NCI-H2107 treated with DMSO at 0.1 percent for 48 hours (cell line): ENCODE measurements around the gene ASIC2.

Source experiments
- DNase-seq: peaks from one replicate; lab custom pipeline; 2025; ENCODE audit not compliant: unreplicated experiment; lab: John Stamatoyannopoulos, UW

Gene ASIC2

DNA sequence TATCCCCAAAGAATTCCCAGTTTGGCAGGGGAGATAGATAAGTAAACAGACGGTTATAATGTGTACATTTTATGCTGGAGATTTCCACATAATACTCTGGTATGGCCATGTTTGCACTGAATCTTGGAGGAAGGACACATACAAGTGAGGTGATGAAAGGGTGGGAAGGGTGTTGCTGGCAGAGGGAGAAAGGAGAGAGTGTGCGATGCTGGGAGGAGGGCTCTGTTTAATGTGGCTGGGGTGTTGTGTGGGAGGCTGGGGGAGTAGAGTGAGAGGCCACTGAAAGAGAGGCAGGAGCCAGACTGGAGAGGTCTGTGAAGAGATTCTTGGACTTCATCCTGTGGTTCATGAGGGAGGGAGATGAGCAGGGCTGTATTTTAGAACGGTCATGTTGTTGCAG, 213.9 kb downstream of the ASIC2 start:
- no peak for DNase-seq

DNA sequence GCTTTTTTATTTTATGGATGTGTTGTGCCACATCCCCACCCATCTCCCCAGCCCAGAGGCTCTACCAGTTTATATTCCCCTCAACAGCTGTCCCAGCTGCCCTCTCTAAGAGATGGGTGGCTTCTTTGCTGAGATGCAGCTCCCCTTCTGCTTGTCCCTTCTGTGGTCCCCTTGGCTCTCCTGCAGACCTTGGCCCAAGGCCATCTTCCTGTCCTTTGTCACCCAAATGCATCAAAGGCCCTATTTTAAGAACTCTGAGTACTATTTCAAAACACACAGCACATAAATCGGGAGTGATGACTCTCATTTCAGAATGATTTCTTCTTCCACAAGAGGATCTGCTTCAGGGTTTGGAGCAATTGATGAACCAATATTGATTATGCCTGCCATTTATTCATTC, 216.1 kb downstream of the ASIC2 start:
- no peak for DNase-seq

GRCh38 chr17:33073416-33073815, 219.7 kb downstream of the ASIC2 start:
- DNase-seq, result no peak

DNA sequence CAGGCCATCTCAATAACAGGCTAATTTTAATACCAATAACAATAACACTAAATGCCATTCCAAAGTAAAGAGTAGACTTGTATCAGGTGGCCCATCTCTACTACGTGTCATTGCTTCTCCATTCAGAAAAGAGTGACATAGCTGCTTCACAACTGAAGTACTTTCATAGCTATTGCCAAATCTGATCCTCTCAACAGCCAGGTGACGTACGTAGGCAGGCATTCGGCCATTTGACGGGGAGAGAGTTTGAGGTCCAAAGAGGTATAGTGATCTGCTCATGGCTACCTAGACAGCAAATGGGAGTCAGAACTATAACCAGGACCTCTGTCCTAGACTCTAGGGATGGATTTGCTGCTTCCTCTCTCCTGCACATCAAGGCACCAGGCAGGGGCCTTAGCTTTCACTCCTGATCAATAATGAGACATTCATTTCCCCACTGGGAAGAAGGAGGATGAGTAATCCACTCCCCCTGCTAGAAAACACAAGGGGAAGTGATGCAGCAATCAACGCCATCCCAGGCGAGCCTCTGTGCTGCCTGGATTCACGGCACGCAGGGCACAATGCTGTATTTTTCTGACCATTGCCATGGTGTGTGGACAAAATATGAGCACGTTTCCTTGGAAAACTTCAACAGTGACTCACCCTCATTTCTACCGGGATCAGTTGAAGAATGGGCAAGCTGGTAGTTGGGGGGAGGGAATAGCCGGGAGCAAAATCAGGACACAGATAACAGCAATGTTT, 220.5 kb downstream of the ASIC2 start:
- no peak for DNase-seq

DNA sequence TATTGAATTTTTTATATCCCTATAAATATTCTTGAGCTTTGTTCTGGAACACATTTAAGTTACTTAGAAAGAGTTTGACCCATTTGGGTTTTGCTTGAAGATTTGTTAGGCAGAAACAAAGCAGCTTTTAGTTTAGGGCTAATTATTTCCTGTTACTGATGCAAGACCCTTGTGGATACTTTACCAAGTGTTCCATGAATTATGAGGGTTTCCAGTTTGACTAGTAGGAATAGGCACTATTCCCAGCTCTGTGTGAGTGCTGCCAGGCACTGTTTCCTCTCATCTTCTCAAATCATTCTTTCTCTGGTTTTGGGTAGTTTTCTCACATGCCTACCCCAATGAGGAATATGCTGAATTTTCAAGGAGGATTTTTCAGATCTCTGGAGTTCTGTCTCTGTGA, 221.4 kb downstream of the ASIC2 start:
- DNase-seq, result no peak

GRCh38 chr17:33057564-33057963, 235.5 kb downstream of the ASIC2 start:
- DNase-seq, result no peak

- no peak for DNase-seq
Measured at GRCh38 chr17:33056399-33057146, 236.5 kb downstream of the ASIC2 start.

DNA sequence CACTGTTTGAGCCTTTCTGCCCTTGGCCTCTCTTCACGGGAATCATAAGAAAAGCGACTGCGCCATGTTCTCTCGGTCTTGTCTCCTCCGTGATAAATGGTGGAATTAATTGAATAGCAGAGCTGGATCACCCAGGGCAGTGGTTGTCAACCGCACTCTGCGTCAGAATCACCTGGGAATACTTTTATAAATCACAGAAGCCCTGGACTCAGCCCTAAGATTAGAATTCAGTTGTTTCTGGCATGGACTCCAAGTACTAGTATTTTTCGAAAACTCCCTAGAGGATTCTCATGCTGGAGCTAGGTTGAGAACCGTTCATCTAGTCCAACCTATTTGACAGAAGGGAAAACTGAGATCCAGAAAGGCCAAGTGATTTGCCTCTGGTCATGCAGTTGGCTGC, 237.3 kb downstream of the ASIC2 start:
- no peak for DNase-seq

DNA sequence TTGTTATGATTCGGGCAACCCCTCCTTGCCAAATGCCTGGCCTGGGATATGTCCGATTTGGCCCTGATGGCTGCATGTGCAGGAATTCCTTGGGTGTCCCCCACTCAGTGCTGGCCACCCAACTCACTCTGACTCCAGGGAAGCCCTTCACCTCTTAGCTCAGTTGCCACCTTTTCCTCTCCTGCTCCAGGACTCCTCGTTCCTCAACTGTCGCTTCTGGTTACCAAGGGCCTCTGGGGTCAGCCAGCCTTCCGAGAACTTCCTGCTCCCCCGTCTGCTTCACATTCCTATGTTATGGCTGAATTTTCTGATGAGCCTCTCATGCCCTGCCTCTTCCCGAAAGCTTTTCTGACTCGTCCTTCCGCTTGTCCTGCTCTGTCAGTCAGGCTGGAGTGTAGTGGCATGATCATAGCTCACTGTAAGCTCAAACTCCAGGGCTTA, 237.9 kb downstream of the ASIC2 start:
- no peak for DNase-seq

- no peak for DNase-seq
Measured at GRCh38 chr17:33054412-33054811, 238.7 kb downstream of the ASIC2 start.

- DNase-seq, result no peak
Measured at GRCh38 chr17:33053676-33054075, 239.4 kb downstream of the ASIC2 start.

- DNase-seq, result no peak
Measured at GRCh38 chr17:33052856-33053255, 240.2 kb downstream of the ASIC2 start.

DNA sequence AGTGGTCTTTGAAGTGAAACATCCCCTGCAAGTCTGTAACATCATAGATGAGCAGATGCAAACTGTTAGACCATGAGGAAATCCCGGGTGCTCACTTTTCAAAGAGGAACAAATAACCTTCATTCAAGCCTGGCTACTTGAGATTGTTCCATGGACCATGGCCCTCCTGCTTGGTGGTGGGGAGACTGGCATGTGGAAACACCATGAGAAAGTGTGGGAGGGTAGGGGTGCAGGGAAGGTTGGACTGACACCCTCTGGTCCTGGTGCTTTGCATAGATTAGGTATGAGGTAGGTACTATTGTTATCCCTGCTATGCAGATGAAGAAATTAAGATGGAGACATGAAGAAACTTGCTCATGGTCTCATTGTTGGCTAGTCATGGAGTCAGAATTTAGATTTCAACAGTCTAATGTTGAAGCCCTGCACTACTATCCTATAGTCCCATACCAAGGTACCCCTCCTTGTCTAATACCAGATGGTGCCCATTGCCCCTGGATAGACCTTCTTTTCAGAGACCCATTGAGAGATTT, 242.4 kb downstream of the ASIC2 start:
- DNase-seq, result no peak

DNA sequence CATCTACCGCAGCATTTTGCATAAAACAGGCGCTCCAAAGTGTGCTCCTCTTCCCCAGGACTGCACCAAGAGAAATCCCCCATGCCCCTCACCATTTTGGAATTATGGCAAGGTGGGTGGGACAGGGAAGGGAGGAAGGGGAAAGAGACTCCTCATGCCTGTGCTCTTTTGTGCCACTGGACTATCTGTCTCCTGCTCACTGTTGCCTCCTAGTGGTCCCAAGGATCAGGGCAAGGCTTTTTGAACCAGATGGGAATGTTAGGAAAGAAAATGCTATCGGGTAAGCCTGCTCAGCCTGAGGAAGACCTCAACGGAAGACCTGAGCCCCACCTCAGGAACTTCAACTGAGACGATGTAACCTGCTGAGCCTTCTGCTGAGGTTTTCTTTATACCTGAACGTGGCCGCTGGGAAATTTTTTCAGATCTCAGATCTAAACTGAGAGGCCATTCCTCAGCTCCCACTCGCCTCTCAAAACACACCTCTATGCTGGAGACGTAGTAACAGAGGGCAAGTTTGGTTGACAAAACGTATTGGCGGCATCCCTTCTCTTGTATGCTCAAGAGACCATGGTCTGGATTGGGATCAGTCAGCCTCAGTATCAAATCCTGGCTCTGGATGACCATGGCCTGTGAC, 243.2 kb downstream of the ASIC2 start:
- DNase-seq, result no peak

DNA sequence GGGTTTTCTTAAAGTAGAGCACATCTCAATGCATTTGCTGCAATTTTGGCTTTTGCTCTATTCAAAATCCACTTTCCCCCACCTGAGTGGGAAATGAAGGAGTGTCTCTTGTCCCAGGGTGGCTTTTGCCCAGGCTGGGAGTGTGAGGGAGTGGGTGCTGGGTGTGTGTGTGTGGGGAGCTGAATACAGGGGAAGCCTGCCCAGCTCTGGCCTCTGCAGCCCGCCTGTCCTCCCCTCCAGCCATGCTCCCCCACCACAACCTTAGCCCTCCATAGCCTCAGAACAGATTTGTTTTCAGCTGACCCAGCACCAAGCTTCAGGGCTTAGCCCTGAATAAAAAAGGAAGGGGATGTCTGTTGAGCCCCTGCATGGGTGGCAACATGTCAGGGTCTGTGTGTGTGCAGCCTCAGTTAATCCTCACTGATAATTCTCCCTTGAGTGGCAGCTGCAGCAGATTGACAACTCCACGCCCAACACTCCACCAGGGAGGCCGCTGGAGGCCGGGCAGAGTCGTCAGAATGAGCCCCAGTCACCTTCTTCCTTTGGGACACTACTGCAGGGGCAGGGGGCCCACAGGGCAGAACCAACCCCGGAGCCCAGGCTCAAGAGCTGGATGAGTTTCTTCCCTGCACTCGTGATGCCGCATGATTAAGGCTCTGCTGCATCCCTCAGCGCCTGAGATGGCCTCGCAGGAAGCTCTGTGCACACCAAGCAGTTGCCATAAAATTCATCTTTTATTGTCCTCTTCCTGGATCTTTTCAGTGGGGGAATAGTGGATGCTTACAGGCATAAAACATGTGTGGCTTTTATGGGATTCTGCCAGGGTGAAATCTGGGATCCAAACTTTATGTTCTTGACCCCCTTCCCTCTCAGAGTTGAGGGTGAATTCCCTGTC, 246.5 kb downstream of the ASIC2 start:
- no peak for DNase-seq

DNA sequence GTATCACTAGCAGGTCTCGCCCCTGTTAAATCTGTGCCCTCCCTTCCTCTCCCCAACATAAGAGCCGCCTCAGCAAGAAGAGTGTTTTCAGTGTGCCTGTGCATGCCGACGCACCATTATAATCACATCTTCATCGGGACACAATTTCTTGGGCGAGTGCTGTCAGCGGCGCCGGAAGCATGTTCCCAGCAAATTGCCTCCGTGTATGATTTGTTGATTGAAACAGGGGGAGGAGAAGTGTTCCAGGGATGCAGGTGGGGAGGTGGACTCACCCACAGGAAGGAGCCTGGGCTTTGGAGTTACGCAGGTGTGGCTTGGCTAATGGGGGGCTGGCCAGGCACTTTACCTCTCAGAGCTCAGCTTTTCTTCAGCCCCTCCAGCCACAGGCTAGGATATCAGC, 247.9 kb downstream of the ASIC2 start:
- no peak for DNase-seq

DNA sequence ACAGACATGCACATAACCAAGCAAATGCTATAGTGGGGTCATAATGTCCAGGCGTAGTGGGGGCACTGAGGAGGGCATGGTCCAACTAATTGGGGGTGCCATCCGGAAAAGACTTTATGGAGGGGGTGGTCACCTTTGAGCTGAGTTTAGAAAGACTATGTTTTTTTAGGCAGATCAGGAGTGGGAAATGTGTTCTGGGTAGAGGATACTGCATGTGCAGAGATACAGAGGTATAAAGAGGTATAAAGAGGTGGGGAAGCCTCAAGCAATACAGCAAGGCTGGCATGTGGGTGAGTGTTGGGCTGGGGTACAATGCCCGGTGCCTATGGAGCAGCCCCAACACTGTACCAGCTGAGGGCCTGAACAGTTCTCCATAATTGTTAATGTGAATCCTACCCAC, 248.3 kb downstream of the ASIC2 start:
- DNase-seq, result no peak

DNA sequence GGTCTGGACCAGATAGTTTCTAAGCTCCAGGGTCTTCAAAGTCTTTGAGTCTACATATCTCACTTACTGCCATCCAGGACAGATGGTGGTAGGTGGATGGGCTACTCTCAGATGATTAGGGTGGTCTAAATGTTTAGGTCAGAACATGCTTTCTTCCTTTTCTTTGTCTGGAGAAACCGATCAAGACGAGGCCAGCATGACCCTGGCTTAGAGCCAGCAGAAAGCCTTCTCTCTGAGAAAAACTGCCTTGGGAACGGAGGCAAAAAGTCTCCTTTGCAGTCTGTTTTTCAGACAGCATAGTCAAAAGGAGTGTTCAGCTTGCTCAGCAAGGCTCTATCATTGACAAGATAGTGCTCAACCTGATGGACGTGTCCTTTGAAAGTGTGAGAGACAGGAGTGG, 252.6 kb downstream of the ASIC2 start:
- DNase-seq, result no peak

- DNase-seq, result no peak
Measured at GRCh38 chr17:33039874-33040273, 253.2 kb downstream of the ASIC2 start.

DNA sequence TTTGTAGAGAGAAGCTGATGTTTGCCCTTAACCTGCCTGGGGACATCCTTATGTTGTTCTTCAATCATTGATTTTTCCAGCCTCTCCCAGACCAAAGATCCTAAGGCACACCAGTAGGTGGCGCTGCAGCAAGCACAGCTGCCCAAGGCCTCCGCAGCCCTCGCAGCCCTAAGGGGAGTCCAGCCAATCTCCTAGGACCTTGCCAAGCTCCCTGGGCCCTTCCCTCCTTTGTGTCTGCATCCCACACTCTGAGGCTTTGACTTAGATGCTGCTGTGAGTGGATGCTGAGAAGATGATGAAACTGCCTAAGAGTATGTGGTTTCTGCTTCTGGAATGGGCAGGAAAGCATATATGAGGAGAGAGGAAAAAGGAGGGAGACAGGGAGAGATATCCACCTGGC, 254.4 kb downstream of the ASIC2 start:
- no peak for DNase-seq

- DNase-seq, result no peak
Measured at GRCh38 chr17:33033176-33033575, 259.9 kb downstream of the ASIC2 start.
